ENCODE data around the gene BSCL2. TPM values are rescaled to one million over a fixed set of nuclear protein-coding genes. Genes with fewer than 3 reads are reported as not detected.
"Not testable (repeated sequence)": the region's sequence is repeated elsewhere in the genome, so short reads cannot be mapped to it uniquely, and the experiment has no call there.

Gene BSCL2
- total RNA-seq, 4 donors from 2014 or later, result 25.7 to 37.8 (median 29.2) TPM

DNA sequence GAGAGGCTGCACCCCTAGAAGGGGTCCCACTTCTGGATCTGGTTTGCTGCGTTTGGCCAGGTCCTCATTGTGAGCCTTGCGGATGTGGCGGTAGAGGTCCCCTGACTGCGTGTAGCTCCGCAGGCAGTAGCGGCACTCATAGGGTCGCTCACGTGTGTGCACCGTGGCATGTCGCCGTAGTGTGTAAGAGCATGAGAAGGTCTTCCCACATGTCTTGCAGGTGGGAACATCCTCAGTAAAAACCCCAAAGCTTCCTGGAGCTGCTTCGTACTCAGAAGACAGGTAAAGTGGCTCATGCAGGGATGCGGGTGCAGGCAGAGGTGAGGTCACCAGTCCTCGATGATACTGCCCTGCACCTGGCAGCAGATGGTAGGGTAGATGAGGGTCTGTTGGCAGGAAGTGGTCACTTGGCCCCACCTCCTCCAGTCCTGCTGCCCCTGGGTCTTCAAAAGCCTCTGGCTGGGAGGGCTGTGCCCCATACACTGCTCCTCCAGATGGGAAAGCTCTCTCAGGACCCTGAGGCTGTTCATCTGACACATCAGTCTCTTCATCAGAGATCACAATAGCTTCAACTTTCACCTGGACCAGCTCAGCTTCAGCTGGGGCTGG is 45.1 kb upstream of the BSCL2 start:
- Histone ChIP-seq H3K9me3 (no peaks in the 10 kb centered on the region), H3K27me3 (no peaks in the 10 kb centered on the region), H3K36me3 (peaks cover 0 to 29% of the 10 kb centered on the region in 2 donors), H3K4me1 (peaks cover 0 to 47% (median 14%) of the 10 kb centered on the region in 3 donors), H3K4me3 (no peak overlapping the region), H3K27ac (peak overlapping the region in 1 of 4 donors; percentile 93)
- no peak for TF ChIP-seq EP300 (IDR thresholded peaks at IDR 0.05)
- TF ChIP-seq POLR2AphosphoS5 (IDR thresholded peaks at IDR 0.05), result no peak
- no peak for TF ChIP-seq POLR2A (IDR thresholded peaks at IDR 0.05)
- TF ChIP-seq CTCF (IDR thresholded peaks at IDR 0.05), result no peak
- WGBS, 2 donors (ENCODE audit: low coverage in 1 of 2), result 100% methylated on average over 3 of the region's 14 CpGs; no CpG with 5 or more reads in 1 of the 2 donors
- ATAC-seq, result no peak

- ATAC-seq, H3K4me3 ChIP-seq, H3K27me3 ChIP-seq, H3K9me3 ChIP-seq, H3K27ac ChIP-seq: not testable (repeated sequence)
- H3K36me3 ChIP-seq, result peaks cover 0 to 29% of the 10 kb centered on the region in 2 donors
- 93% methylated on average over 3 of the region's 5 CpGs; no CpG with 5 or more reads in 1 of the 2 donors for WGBS, 2 donors (ENCODE audit: low coverage in 1 of 2)
- H3K4me1 ChIP-seq, result peaks cover 0 to 47% (median 14%) of the 10 kb centered on the region in 3 donors
These were observed 42.7 kb upstream of the BSCL2 start for GRCh38 chr11:62749931-62750330.

DNA sequence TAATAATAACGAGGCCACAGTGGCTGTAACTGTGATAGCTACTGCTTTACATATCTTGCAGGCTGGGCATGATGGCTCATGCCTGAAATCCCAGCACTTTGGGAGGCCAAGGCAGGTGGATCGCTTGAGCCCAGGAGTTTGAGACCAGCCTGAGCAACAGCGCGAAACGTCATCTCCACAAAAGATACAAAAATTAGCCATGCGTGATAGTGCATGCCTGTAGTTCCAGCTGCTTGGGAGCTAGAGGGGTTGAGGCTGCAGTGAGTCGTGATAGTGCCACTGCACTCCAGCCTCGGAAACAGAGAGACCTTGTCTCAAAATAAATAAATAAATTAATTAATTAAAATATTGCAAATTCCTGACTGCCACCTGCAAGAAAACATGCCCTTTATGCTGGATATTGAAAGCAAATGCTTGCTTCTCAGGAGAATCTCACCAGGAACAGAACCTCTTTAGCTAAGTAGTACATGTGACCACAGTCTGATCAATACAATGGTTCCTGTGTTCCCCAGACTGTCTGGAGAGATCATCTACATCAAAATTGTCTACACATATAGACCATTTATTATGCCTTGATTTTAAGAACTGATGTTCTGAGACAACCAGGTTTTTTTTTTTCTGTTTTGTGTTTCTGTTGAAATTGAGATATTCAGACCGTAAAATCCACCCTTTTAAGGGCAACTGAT is 40.4 kb upstream of the BSCL2 start:
- Histone ChIP-seq H3K4me3 (no peak overlapping the region), H3K27ac (no peak overlapping the region), H3K36me3 (peaks cover 0 to 23% of the 10 kb centered on the region in 2 donors), H3K27me3 (no peaks in the 10 kb centered on the region), H3K4me1 (peaks cover 0 to 31% (median 5%) of the 10 kb centered on the region in 3 donors), H3K9me3 (no peaks in the 10 kb centered on the region)
- 77 to 78% methylated on average over 3 to 8 of the region's 9 CpGs for WGBS, 2 donors (ENCODE audit: low coverage in 1 of 2)
- no peak for ATAC-seq
- TF ChIP-seq EP300 (IDR thresholded peaks at IDR 0.05), result no peak
- no peak for TF ChIP-seq POLR2A (IDR thresholded peaks at IDR 0.05)
- no peak for TF ChIP-seq POLR2AphosphoS5 (IDR thresholded peaks at IDR 0.05)
- no peak for TF ChIP-seq CTCF (IDR thresholded peaks at IDR 0.05)

GRCh38 chr11:62737196-62737595 is 30.0 kb upstream of the BSCL2 start:
- Histone ChIP-seq H3K4me1 (peaks cover 0 to 10% (median 0%) of the 10 kb centered on the region in 3 donors), H3K9me3 (no peaks in the 10 kb centered on the region), H3K36me3 (peaks cover 0 to 94% of the 10 kb centered on the region in 2 donors), H3K27me3 (no peaks in the 10 kb centered on the region), H3K27ac (no peak overlapping the region), H3K4me3 (no peak overlapping the region)
- no peak for TF ChIP-seq POLR2A (IDR thresholded peaks at IDR 0.05)
- TF ChIP-seq CTCF (IDR thresholded peaks at IDR 0.05), result no peak
- TF ChIP-seq EP300 (IDR thresholded peaks at IDR 0.05), result no peak
- no peak for TF ChIP-seq POLR2AphosphoS5 (IDR thresholded peaks at IDR 0.05)
- ATAC-seq, result no peak

DNA sequence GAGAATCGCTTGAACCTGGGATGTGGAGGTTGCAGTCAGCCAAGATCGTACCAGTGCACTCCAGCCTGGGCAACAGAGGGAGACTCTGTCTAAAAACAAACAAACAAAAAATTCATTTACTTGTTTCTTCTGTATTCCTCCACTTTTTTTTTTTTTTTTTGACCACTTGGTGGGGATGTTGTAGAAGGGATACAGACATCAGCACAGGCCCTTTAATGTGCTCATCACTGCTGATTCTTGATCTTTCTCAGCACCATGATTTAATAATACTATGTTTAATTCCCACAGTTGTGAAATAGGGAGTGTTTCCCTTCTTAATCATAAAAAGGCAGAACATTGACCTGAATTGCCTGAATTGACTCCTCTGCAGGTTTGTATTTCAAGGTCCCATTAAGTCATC is 25.6 kb upstream of the BSCL2 start:
- no peak for TF ChIP-seq EP300 (IDR thresholded peaks at IDR 0.05)
- TF ChIP-seq POLR2A (IDR thresholded peaks at IDR 0.05), result no peak
- TF ChIP-seq CTCF (IDR thresholded peaks at IDR 0.05), result no peak
- no peak for TF ChIP-seq POLR2AphosphoS5 (IDR thresholded peaks at IDR 0.05)
- Histone ChIP-seq H3K4me3 (no peak overlapping the region), H3K4me1 (peaks cover 0 to 43% (median 7%) of the 10 kb centered on the region in 3 donors), H3K9me3 (no peaks in the 10 kb centered on the region), H3K36me3 (peaks cover 0 to 68% of the 10 kb centered on the region in 2 donors), H3K27ac (no peak overlapping the region), H3K27me3 (no peaks in the 10 kb centered on the region)
- 76% methylated on average over 2 of the region's 2 CpGs; no CpG with 5 or more reads in 1 of the 2 donors for WGBS, 2 donors (ENCODE audit: low coverage in 1 of 2)
- ATAC-seq, result no peak

- Histone ChIP-seq H3K4me1 (peaks cover 0 to 55% (median 7%) of the 10 kb centered on the region in 3 donors), H3K27ac (peak overlapping the region in 2 of 4 donors; percentile 96), H3K4me3 (peak overlapping the region in 1 of 2 donors; percentile 98), H3K36me3 (peaks cover 0 to 41% of the 10 kb centered on the region in 2 donors)
- not testable (repeated sequence) for H3K27me3 ChIP-seq, ATAC-seq, H3K9me3 ChIP-seq
- WGBS, 2 donors (ENCODE audit: low coverage in 1 of 2), result 74 to 77% methylated on average over 3 to 11 of the region's 14 CpGs
These were observed 22.9 kb upstream of the BSCL2 start for GRCh38 chr11:62730076-62730475.

Data from gastroesophageal sphincter (tissue), 4 donors.